KMS-11 (cell line): ENCODE measurements around the gene BCAR3.

Experiments used
- H2AFZ ChIP-seq: fragments of 200-600 bp; sonication (generic); 2 replicates; pipeline ENCODE4 v1.6.1; 2016; ENCODE audit warnings: antibody characterized with exemption, mixed run types, low read depth
- H3K27ac ChIP-seq: fragments of 200-600 bp; sonication (generic); 2 replicates; pipeline ENCODE4 v1.6.1; 2016; ENCODE audit warnings: mild to moderate bottlenecking, mixed run types
- H3K27me3 ChIP-seq: fragments of 200-600 bp; sonication (generic); 2 replicates; pipeline ENCODE4 v1.6.1; 2017; ENCODE audit warnings: mild to moderate bottlenecking, low read depth, mixed run types, moderate library complexity; ENCODE audit not compliant: insufficient read depth
- H3K36me3 ChIP-seq: fragments of 200-600 bp; sonication (generic); 2 replicates; pipeline ENCODE4 v1.6.1; 2017; ENCODE audit warnings: mild to moderate bottlenecking, mixed run types; ENCODE audit not compliant: insufficient read depth
- H3K4me1 ChIP-seq: fragments of 200-600 bp; sonication (generic); 2 replicates; pipeline ENCODE4 v1.6.1; 2016; ENCODE audit warnings: mild to moderate bottlenecking, low read depth, mixed run types; ENCODE audit not compliant: poor library complexity, severe bottlenecking
- H3K4me2 ChIP-seq: fragments of 200-600 bp; sonication (generic); 2 replicates; pipeline ENCODE4 v1.7.0; 2016; ENCODE audit warnings: mild to moderate bottlenecking, mixed run types
- H3K4me3 ChIP-seq: fragments of 200-600 bp; sonication (generic); IDR thresholded peaks from 2 replicates; pipeline ENCODE4 v1.6.1; 2017; ENCODE audit warnings: low read depth, low read length, mixed read lengths; ENCODE audit not compliant: insufficient read depth
- H3K79me2 ChIP-seq: fragments of 200-600 bp; sonication (generic); 2 replicates; pipeline ENCODE4 v1.6.1; 2016; ENCODE audit warnings: low read depth, mixed run types; ENCODE audit not compliant: insufficient read depth
- H3K9ac ChIP-seq: fragments of 200-600 bp; sonication (generic); 2 replicates; pipeline ENCODE4 v1.6.1; 2016; ENCODE audit warnings: mild to moderate bottlenecking, mixed run types
- H4K20me1 ChIP-seq: fragments of 200-600 bp; sonication (generic); 2 replicates; pipeline ENCODE4 v1.6.1; 2016; ENCODE audit warnings: mild to moderate bottlenecking, mixed run types; ENCODE audit not compliant: insufficient read depth
- TF ChIP-seq, protein P1 (sequence below): fragments of 200-600 bp; sonication (generic); conservative IDR thresholded peaks from 2 replicates; pipeline ENCODE4 v1.6.1; 2017; ENCODE audit warnings: low read depth, mild to moderate bottlenecking, antibody characterized with exemption, low read length, moderate library complexity, mixed read lengths

The BCAR3 gene

DNA sequence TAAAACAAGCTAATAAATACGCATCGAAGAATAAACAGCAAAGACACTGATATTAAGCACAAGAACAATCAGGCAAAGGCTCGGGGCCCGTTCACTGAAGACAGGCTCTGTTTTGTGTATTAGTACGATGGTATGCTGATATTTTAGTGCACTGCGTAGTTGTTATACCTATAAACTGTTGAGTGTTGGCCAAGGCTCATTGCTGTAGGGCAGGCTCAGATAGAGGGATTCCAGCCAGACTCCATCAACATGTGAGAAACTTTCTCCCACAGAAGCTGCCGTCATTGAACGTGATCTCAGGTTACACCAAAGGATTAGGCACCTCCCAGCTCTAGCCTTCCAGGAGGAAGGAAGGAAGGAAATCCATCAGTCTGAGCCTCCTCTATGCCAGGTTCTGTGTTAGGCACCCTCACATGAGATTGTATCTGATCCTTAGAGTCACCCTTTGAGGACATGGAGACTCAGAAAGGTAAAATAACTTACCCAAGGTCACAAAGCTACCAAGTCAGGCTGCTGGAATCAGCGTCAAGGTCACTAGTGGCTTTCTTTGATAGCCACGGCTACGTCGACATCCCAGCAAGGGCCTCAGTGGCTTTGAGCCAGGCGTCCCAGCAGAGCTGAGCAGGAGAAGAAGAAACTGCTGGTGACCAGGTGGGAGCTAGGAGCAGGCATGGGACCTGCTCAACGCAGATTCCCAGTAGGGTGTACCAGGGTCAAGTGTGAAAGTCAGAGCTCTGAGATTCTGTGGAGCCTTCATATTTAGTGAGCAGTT is 14.8 kb downstream of the BCAR3 start:
- Histone ChIP-seq H3K27me3 (no peaks in the 10 kb centered on the region), H3K4me2 (no peak overlapping the region), H3K9ac (no peak overlapping the region), H3K36me3 (no peaks in the 10 kb centered on the region), H4K20me1 (no peaks in the 10 kb centered on the region), H3K79me2 (no peaks in the 10 kb centered on the region), H3K4me3 (no peak overlapping the region), H2AFZ (no peak overlapping the region), H3K4me1 (peaks cover 17% of the 10 kb centered on the region), H3K27ac (no peak overlapping the region)
- TF ChIP-seq, protein P1, sequence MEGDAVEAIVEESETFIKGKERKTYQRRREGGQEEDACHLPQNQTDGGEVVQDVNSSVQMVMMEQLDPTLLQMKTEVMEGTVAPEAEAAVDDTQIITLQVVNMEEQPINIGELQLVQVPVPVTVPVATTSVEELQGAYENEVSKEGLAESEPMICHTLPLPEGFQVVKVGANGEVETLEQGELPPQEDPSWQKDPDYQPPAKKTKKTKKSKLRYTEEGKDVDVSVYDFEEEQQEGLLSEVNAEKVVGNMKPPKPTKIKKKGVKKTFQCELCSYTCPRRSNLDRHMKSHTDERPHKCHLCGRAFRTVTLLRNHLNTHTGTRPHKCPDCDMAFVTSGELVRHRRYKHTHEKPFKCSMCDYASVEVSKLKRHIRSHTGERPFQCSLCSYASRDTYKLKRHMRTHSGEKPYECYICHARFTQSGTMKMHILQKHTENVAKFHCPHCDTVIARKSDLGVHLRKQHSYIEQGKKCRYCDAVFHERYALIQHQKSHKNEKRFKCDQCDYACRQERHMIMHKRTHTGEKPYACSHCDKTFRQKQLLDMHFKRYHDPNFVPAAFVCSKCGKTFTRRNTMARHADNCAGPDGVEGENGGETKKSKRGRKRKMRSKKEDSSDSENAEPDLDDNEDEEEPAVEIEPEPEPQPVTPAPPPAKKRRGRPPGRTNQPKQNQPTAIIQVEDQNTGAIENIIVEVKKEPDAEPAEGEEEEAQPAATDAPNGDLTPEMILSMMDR, result no peak

DNA sequence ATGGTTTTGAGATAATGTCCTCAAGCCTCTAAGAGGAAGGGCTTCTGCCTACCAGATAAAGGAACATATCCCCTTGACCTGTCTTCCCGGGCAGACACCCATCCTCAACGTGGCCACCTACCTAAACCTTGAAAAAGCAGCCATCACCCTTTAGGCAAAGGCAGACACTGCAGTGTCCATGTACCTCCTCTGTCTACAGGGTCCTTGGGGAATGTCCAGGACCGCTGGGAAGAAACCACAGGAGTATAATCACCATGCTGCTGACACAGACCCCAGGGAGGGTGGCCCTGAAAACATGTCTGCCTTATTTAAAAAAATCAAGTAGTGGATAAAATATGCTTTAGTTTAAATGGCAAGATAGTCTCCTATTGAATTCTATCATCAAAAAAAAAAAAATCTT is 16.6 kb downstream of the BCAR3 start:
- no peak overlapping the region for H3K4me2 ChIP-seq
- no peaks in the 10 kb centered on the region for H3K36me3 ChIP-seq
- H3K4me1 ChIP-seq, result peaks cover 20% of the 10 kb centered on the region
- no peaks in the 10 kb centered on the region for H4K20me1 ChIP-seq
- no peak overlapping the region for H3K4me3 ChIP-seq
- H3K27me3 ChIP-seq, result no peaks in the 10 kb centered on the region
- H3K27ac ChIP-seq, result no peak overlapping the region
- TF ChIP-seq, protein P1, result no peak
- no peak overlapping the region for H2AFZ ChIP-seq
- no peaks in the 10 kb centered on the region for H3K79me2 ChIP-seq
- H3K9ac ChIP-seq, result no peak overlapping the region

DNA sequence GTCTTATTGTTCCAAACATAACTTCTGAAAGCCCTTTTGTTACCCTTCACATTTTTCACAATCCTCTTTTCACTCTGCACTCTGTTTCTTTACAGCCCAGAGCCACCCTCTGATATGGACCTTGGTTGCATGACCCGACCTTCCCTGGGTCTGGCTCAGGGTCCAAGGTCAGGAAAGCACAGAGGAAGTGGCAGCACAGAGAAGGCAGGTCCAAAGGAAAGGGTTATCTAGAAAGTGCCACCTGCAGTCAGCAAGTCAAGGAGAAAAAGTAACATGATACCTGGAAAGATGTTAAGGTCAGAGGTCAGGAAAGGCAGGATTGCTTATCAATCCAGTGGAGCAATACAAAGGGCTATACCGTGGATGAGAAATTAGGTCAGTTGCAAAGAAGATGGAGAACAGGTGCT is 18.4 kb downstream of the BCAR3 start:
- no peaks in the 10 kb centered on the region for H3K79me2 ChIP-seq

DNA sequence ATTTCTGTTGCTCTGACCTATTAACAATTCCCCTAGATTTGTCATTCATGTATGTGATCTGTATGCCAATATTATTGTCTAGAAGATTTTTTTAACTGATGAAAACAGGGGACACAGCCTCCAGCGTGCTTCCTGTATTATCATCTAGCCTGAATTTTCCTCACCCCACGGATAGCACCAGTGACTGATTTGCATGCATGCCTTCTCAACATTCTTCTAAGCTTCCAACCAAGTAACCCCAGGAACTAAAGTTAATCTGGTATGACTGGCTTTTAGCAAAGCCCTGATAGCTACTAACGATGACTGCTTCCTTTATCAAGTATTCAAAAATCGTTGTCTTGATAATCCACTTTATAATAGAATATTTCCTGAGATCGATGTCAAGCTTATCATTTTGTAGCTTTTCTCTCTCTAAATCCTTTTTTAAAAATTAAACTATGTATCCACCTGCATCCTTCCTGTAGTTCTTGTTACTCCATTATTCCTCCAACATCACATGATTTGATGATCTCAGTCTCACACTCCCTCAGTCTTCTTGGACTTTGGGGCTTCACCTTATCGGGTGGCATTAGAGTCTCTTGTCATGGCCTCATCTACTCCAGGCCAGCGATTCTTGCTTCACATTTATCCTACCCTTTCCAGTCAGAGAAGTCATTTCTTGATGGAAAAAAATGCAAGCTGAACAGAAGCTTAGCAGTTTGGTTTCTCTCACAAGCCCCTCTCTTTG is 19.0 kb downstream of the BCAR3 start:
- Histone ChIP-seq H2AFZ (0 out of 2 replicates have a peak overlapping the region, but pooled peaks have one; percentile 44), H3K4me2 (peak overlapping the region; percentile 60), H3K4me1 (peaks cover 20% of the 10 kb centered on the region), H3K9ac (no peak overlapping the region; the same call in 1 of the 2 replicates), H4K20me1 (no peaks in the 10 kb centered on the region), H3K36me3 (no peaks in the 10 kb centered on the region), H3K4me3 (no peak overlapping the region), H3K79me2 (no peaks in the 10 kb centered on the region), H3K27ac (peak overlapping the region; percentile 65), H3K27me3 (no peaks in the 10 kb centered on the region)
- TF ChIP-seq, protein P1, result no peak

More for the DNA sequence above, 18.4 kb downstream of the BCAR3 start:
- H3K27me3 ChIP-seq, result no peaks in the 10 kb centered on the region
- H3K36me3 ChIP-seq, result no peaks in the 10 kb centered on the region
- no peak overlapping the region for H2AFZ ChIP-seq
- TF ChIP-seq, protein P1, result no peak
- no peak overlapping the region for H3K9ac ChIP-seq
- H3K27ac ChIP-seq, result no peak overlapping the region
- H3K4me2 ChIP-seq, result peak overlapping the region; percentile 29; the same call in 1 of the 2 replicates
- H3K4me1 ChIP-seq, result peaks cover 20% of the 10 kb centered on the region
- no peak overlapping the region for H3K4me3 ChIP-seq
- H4K20me1 ChIP-seq, result no peaks in the 10 kb centered on the region
